Ovary (tissue), 9 donors: ENCODE data around the gene ROS1. TPM values are rescaled to one million over a fixed set of nuclear protein-coding genes. Genes with fewer than 3 reads are reported as not detected.

ENCODE experiments used
- DNase-seq, 5 donors: peaks; one replicate each; pipeline ENCODE4 v3.0.0-alpha.2; 2019 to 2020
- H3K27ac ChIP-seq, 2 donors: fragments of 200-600 bp; one replicate each; pipeline versions ENCODE4 v1.5.1 to v1.8.0; 2019 to 2022
- H3K27me3 ChIP-seq: fragments of 200-600 bp; one replicate; pipeline ENCODE4 v1.8.0; 2022
- H3K36me3 ChIP-seq: fragments of 200-600 bp; sonication (generic); one replicate; pipeline ENCODE4 v1.5.1; 2019
- H3K4me1 ChIP-seq: one replicate; pipeline ENCODE4 v1.8.1; 2013; ENCODE audit warnings: mild to moderate bottlenecking, moderate library complexity; ENCODE audit not compliant: insufficient read depth
- H3K4me3 ChIP-seq: fragments of 200-600 bp; sonication (generic); one replicate; pipeline ENCODE4 v1.5.1; 2017
- H3K9me3 ChIP-seq, 2 donors: fragments of 200-600 bp in 1 of 2; sonication (generic) in 1 of 2; one replicate each; pipeline versions ENCODE4 v1.5.1 to v1.8.1; 2013 to 2019; ENCODE audit warnings: mild to moderate bottlenecking in 1 of 2, moderate library complexity in 1 of 2
- EP300 ChIP-seq: sonication (generic); formaldehyde crosslinking; IDR thresholded peaks from one replicate; pipeline ENCODE4 v1.6.1; 2017; ENCODE audit warnings: antibody characterized with exemption
- POLR2A ChIP-seq: fragments of 450-650 bp; IDR thresholded peaks from one replicate; pipeline ENCODE4 v1.6.1; 2017; ENCODE audit warnings: antibody characterized with exemption, mild to moderate bottlenecking, moderate library complexity
- WGBS, 3 donors: extraction: QIAGEN DNeasy Blood & Tissue Kit in 1 of 3; methylation state at CpG; one replicate each; pipeline versions ENCODE4 v1.1.5 to v1.1.7; 2013 to 2017; 5-methylcytosine and 5-hydroxymethylcytosine counted together
- intact Hi-C, 4 donors: fragments of 100-400 bp; cut with DNase I; formaldehyde crosslinking; loops; one replicate each; pipeline versions ENCODE4 v1.11.0 to v1.15.1; 2022 to 2023
- polyA plus RNA-seq, 2 donors: library from polyadenylated mRNA; stranded (reverse); fragments of 200-250 nt in 1 of 2; fragments of 350-450 nt in 1 of 2; fragmentation: Illumina TruSeq in 1 of 2; extraction: RNeasy Lipid Tissue Mini Kit (QIAGEN cat#74804) in 1 of 2; gene quantifications; one replicate each; pipeline ENCODE4 v1.2.3, GENCODE V29; 2013 to 2014
- total RNA-seq, 7 donors: library from RNA; depleted of rRNA in 2 of 7; stranded (reverse); fragments of >200 nt in 2 of 7; fragmentation: NEBNext Ultra II Directional in 3 of 7; extraction: Animal tissue kit (Norgen Biotek cat#: 25700) in 3 of 7; gene quantifications; one replicate each; pipeline versions ENCODE4 v1.1.0 to v1.2.4, GENCODE V29; 2016 to 2023
- TF ChIP-seq, protein P1 (sequence below), 3 donors: fragments of 450-650 bp in 2 of 3; fragments of 200-600 bp in 1 of 3; IDR thresholded peaks; one replicate each; pipeline versions ENCODE4 v1.5.1 to v1.8.0; 2016 to 2022; ENCODE audit warnings: antibody characterized with exemption in 3 of 3, mild to moderate bottlenecking in 1 of 3
- donor health status: DM: no; HTN: no; CAD: no; lungs with moderate emphysema.
- donor health status: DM: no; HTN: no; CAD: no.
- donor health status: Bipolar disorder and iron deficiency.
- donor health status: DM: yes; HTN: yes; CAD: no.
- donor health status: DM: no; HTN: no; CAD: no.
- donor health status: DM: yes; HTN: yes; CAD: no.

The ROS1 gene
- total and polyA plus RNA-seq, 9 donors, result under 0.01 to 0.62 (median 0.14) TPM; not detected in 5

DNA sequence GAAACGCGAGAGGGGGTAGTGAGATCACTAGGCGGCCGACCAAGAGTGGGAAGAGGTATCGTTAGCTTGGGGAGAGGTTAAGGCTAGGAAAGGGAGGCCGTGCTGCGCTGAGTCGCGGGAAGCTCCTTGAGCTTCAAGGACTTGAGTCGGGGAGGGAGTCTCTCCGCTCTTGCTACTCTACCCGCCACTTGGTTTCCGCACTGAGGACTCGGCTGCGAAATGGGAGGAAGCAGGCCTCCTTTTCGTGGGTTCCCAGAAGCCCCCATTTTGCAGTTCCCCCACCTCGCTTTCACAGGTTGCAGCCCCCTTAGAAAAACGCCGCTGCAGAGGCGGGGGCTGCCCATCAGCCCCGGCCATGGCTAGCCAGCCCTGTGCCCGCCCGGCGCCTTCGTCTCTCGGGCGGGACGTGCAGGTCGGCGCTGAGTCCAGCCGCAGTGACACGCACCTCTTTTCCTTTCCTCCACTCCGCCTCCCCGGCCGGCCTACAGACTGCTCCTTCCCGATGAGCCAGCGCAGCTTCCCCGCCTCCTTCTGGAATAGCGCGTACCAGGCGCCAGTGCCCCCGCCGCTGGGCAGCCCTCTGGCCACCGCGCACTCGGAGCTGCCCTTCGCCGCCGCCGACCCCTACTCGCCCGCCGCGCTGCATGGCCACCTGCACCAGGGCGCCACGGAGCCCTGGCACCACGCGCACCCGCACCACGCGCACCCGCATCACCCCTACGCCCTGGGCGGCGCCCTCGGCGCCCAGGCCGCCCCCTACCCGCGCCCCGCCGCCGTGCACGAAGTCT is 155.5 kb downstream of the ROS1 start:
- Histone ChIP-seq H3K9me3 (no peaks in the 10 kb centered on the region), H3K27ac (no peak overlapping the region), H3K27me3 (no peaks in the 10 kb centered on the region), H3K36me3 (no peaks in the 10 kb centered on the region), H3K4me1 (peaks cover 7% of the 10 kb centered on the region), H3K4me3 (no peak overlapping the region)
- no peak for TF ChIP-seq POLR2A
- no peak for TF ChIP-seq EP300
- TF ChIP-seq, protein P1, sequence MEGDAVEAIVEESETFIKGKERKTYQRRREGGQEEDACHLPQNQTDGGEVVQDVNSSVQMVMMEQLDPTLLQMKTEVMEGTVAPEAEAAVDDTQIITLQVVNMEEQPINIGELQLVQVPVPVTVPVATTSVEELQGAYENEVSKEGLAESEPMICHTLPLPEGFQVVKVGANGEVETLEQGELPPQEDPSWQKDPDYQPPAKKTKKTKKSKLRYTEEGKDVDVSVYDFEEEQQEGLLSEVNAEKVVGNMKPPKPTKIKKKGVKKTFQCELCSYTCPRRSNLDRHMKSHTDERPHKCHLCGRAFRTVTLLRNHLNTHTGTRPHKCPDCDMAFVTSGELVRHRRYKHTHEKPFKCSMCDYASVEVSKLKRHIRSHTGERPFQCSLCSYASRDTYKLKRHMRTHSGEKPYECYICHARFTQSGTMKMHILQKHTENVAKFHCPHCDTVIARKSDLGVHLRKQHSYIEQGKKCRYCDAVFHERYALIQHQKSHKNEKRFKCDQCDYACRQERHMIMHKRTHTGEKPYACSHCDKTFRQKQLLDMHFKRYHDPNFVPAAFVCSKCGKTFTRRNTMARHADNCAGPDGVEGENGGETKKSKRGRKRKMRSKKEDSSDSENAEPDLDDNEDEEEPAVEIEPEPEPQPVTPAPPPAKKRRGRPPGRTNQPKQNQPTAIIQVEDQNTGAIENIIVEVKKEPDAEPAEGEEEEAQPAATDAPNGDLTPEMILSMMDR (IDR thresholded peaks at IDR 0.05), result no peak
- intact Hi-C loops, result no loop called here
- WGBS, 3 donors, result 1 to 2% (median 2%) methylated on average over 54 to 74 of the region's 74 CpGs
- no peak for DNase-seq

DNA sequence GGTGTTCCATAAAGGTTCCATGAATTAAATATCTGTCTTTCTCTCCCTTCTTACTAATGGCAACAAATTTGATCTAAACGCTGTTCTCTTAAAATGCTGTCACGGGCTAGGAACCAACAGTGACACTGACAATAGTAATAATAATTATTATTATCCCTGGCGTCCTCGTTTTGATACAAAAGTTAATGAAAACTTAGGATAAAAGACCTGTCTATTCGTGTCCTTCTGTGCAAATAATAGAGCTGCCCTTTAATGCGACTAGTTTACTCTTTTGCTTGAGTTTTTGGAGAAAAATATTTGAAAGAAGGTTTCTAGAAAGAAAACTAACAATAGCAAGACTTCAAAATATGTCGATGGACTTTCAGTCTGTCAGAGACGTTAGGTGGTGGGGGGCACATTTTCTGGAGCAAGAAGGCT is 156.1 kb downstream of the ROS1 start:
- Histone ChIP-seq H3K36me3 (no peaks in the 10 kb centered on the region), H3K4me1 (peaks cover 10% of the 10 kb centered on the region), H3K9me3 (no peaks in the 10 kb centered on the region), H3K4me3 (no peak overlapping the region), H3K27ac (no peak overlapping the region), H3K27me3 (no peaks in the 10 kb centered on the region)
- TF ChIP-seq POLR2A, result no peak
- TF ChIP-seq, protein P1 (IDR thresholded peaks at IDR 0.05), result no peak
- no peak for TF ChIP-seq EP300
- intact Hi-C loops, result no loop called here
- no peak for DNase-seq
- WGBS, 3 donors, result 5 to 10% (median 7%) methylated on average over 8 of the region's 8 CpGs

DNA sequence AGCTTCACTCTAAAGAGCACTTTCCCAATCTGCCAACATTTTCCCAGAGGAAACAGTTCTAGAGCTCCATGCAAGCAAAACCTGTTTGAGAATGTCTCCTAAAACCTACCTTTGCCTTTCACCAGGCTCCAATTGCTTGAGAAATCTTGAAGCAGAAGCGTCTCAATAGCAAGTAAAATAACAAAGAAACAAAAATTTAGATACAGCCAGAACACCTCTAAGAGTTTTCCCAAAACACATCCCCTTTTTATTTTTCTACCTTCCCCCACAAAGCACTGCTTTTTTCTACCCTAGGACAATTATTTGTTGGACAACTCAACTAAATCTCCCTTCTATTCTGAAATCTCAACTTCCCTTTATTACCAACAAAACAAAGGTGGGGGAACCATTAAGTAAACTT is 156.8 kb downstream of the ROS1 start:
- no peak for DNase-seq
- Histone ChIP-seq H3K27me3 (no peaks in the 10 kb centered on the region), H3K36me3 (no peaks in the 10 kb centered on the region), H3K4me1 (peaks cover 12% of the 10 kb centered on the region), H3K9me3 (no peaks in the 10 kb centered on the region), H3K27ac (no peak overlapping the region), H3K4me3 (no peak overlapping the region)
- WGBS, 3 donors, result 20 to 31% (median 26%) methylated on average over 1 of the region's 1 CpG
- TF ChIP-seq POLR2A, result no peak
- intact Hi-C loops, result no loop called here

DNA sequence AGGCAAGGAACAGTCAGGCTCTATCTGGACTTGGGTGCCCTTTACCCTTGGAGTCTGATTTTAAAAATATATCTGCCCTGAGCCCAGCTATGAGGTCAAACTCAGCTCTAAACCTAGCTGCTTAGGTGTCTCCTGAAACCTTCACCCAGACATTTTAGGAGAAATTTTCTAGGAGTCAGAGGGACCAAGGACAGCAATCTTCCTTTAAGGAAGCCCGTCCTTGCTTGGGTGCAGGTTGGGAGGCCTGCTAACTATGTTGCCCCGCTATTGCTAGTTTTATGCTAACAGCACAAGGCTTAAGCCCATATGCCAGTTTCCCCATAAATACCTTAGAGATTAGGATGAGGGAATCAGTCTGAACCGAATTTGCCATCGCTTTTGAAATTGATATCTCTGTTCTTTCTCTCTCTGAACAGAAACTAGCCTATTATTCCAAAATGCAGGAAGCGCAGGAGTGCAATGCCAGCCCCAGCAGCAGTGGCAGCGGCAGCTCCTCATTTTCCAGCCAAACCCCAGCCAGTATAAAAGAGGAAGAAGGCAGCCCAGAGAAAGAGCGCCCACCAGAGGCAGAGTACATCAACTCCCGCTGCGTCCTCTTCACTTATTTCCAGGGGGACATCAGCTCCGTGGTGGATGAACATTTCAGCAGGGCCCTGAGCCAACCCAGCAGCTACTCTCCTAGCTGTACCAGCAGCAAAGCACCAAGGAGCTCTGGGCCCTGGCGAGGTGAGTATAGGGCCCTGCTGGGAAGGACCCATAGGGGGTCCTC is 157.8 kb downstream of the ROS1 start:
- Histone ChIP-seq H3K4me1 (peaks cover 12% of the 10 kb centered on the region), H3K27ac (no peak overlapping the region), H3K9me3 (peaks cover 0 to 4% of the 10 kb centered on the region in 2 donors), H3K4me3 (no peak overlapping the region), H3K27me3 (no peaks in the 10 kb centered on the region), H3K36me3 (no peaks in the 10 kb centered on the region)
- 10 to 13% (median 10%) methylated on average over 11 of the region's 11 CpGs for WGBS, 3 donors
- no peak for DNase-seq
- TF ChIP-seq EP300, result no peak
- TF ChIP-seq, protein P1 (IDR thresholded peaks at IDR 0.05), result no peak
- TF ChIP-seq POLR2A, result no peak
- intact Hi-C loops, result no loop called here

DNA sequence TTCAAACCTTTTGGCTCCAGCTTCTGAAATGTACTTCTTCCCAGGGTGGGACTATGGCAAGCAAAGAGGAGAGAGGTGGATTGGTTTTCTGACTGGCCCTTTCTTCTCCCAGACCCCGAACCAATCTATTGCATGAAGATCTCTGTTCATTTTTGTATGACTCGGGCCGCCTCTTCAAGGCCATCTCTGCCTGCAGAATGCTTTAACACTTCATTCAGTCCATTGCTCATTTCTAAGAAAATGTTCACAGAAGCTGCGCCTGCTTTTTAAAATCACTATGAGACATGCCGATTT is 158.7 kb downstream of the ROS1 start:
- TF ChIP-seq, protein P1 (IDR thresholded peaks at IDR 0.05), result no peak
- TF ChIP-seq EP300 (no peak), POLR2A (no peak)
- Histone ChIP-seq H3K4me1 (peaks cover 12% of the 10 kb centered on the region), H3K27ac (no peak overlapping the region), H3K9me3 (peaks cover 0 to 4% of the 10 kb centered on the region in 2 donors), H3K4me3 (no peak overlapping the region), H3K27me3 (no peaks in the 10 kb centered on the region), H3K36me3 (no peaks in the 10 kb centered on the region)
- 15 to 23% (median 19%) methylated on average over 5 of the region's 5 CpGs for WGBS, 3 donors
- DNase-seq, result no peak
- intact Hi-C loops, result no loop called here
